GM23338 (cell line): ENCODE measurements around the gene AATF. TPM values are rescaled to one million over a fixed set of nuclear protein-coding genes. Genes with fewer than 3 reads are reported as not detected.

ENCODE experiments used
- ATAC-seq: fragments of 200-7000 bp; cut with Tn5 transposase; 3 replicates; pipeline ENCODE4 v1.9.1; 2020
- DNase-seq: peaks from one replicate; pipeline ENCODE4 v3.0.0-alpha.2; 2015; ENCODE audit warnings: low spot score
- H2AFZ ChIP-seq: fragments of 200-600 bp; sonication (generic); 2 replicates; pipeline ENCODE4 v1.8.0; 2016; ENCODE audit warnings: antibody characterized with exemption, mild to moderate bottlenecking, moderate library complexity
- H3F3A ChIP-seq: fragments of 200-600 bp; sonication (generic); replicated peaks from 2 replicates; pipeline ENCODE4 v1.8.0; 2017; ENCODE audit warnings: antibody characterized with exemption, mixed run types, low read depth
- H3K27ac ChIP-seq: fragments of 200-600 bp; sonication (generic); 2 replicates; pipeline ENCODE4 v1.6.1; 2016; ENCODE audit warnings: low read depth
- H3K27me3 ChIP-seq: fragments of 200-600 bp; sonication (generic); 2 replicates; pipeline ENCODE4 v1.8.0; 2016; ENCODE audit warnings: mild to moderate bottlenecking, mixed run types, moderate library complexity; ENCODE audit not compliant: insufficient read depth
- H3K36me3 ChIP-seq: fragments of 200-600 bp; sonication (generic); 2 replicates; pipeline ENCODE4 v1.8.0; 2016; ENCODE audit warnings: mild to moderate bottlenecking; ENCODE audit not compliant: insufficient read depth
- H3K4me1 ChIP-seq: fragments of 200-600 bp; sonication (generic); 2 replicates; pipeline ENCODE4 v1.8.0; 2016; ENCODE audit warnings: mild to moderate bottlenecking, moderate library complexity; ENCODE audit not compliant: insufficient read depth
- H3K4me2 ChIP-seq: fragments of 200-600 bp; sonication (generic); 2 replicates; pipeline ENCODE4 v1.7.1; 2017; ENCODE audit warnings: mixed run types
- H3K4me3 ChIP-seq: fragments of 200-600 bp; sonication (generic); 2 replicates; pipeline ENCODE4 v1.6.1; 2016; ENCODE audit warnings: mixed run types
- H3K79me2 ChIP-seq: fragments of 200-600 bp; sonication (generic); replicated peaks from 2 replicates; pipeline ENCODE4 v1.8.0; 2017; ENCODE audit warnings: mild to moderate bottlenecking; ENCODE audit not compliant: insufficient read depth
- H3K9me2 ChIP-seq: fragments of 200-600 bp; sonication (generic); 2 replicates; pipeline ENCODE4 v1.8.0; 2017; ENCODE audit not compliant: insufficient read depth
- H4K20me1 ChIP-seq: fragments of 200-600 bp; sonication (generic); replicated peaks from 2 replicates; pipeline ENCODE4 v1.8.0; 2017; ENCODE audit warnings: mild to moderate bottlenecking; ENCODE audit not compliant: insufficient read depth
- H3K27ac Mint-ChIP-seq: 2 replicates; pipeline ENCODE4 v1.8.0; 2020; ENCODE audit warnings: inconsistent platforms, mild to moderate bottlenecking, moderate library complexity, mixed read lengths
- H3K27me3 Mint-ChIP-seq: 3 replicates; pipeline ENCODE4 v1.8.0; 2022; ENCODE audit warnings: low read depth, mild to moderate bottlenecking, moderate library complexity, mixed read lengths, inconsistent platforms; ENCODE audit not compliant: insufficient read depth, poor library complexity
- H3K36me3 Mint-ChIP-seq: 3 replicates; pipeline ENCODE4 v1.8.0; 2021; ENCODE audit warnings: low read depth, mild to moderate bottlenecking, inconsistent platforms, moderate library complexity, mixed read lengths
- H3K4me1 Mint-ChIP-seq: 3 replicates; pipeline ENCODE4 v1.8.0; 2020; ENCODE audit warnings: mild to moderate bottlenecking, inconsistent platforms, mixed read lengths
- H3K4me3 Mint-ChIP-seq: 3 replicates; pipeline ENCODE4 v1.8.0; 2021; ENCODE audit warnings: moderate library complexity, mild to moderate bottlenecking, inconsistent platforms, mixed read lengths
- H3K9me3 Mint-ChIP-seq: 3 replicates; pipeline ENCODE4 v1.8.0; 2020; ENCODE audit warnings: moderate library complexity, mild to moderate bottlenecking, inconsistent platforms, mixed read lengths
- CREB1 ChIP-seq: fragments of 250-450 bp; sonication (Bioruptor Pico); IDR thresholded peaks from 2 replicates; pipeline ENCODE4 v1.5.0; 2020; ENCODE audit warnings: low read depth, mild to moderate bottlenecking, moderate library complexity
- EZH2 ChIP-seq: fragments of 200-600 bp; sonication (generic); IDR thresholded peaks from one replicate; pipeline ENCODE4 v1.8.0; 2017; ENCODE audit warnings: antibody characterized with exemption, mild to moderate bottlenecking, low read depth; ENCODE audit not compliant: unreplicated experiment
- EZH2phosphoT487 ChIP-seq: fragments of 200-600 bp; sonication (generic); IDR thresholded peaks from one replicate; pipeline ENCODE4 v1.8.1; 2018; ENCODE audit warnings: antibody characterized with exemption; ENCODE audit not compliant: unreplicated experiment
- JUNB ChIP-seq: IDR thresholded peaks from one replicate; pipeline ENCODE4 v1.6.1; 2016; ENCODE audit warnings: antibody characterized with exemption; ENCODE audit not compliant: unreplicated experiment
- NANOG ChIP-seq: IDR thresholded peaks from 2 replicates; pipeline ENCODE4 v1.6.1; 2016; ENCODE audit warnings: antibody characterized with exemption, borderline replicate concordance
- POLR2AphosphoS5 ChIP-seq: IDR thresholded peaks from 2 replicates; pipeline ENCODE4 v1.6.1; 2016; ENCODE audit warnings: antibody characterized with exemption, low read depth
- STAT1 ChIP-seq: IDR thresholded peaks from one replicate; pipeline ENCODE4 v1.6.1; 2016; ENCODE audit warnings: antibody characterized with exemption; ENCODE audit not compliant: unreplicated experiment
- ZNF114 ChIP-seq: fragments of 250-450 bp; sonication (Bioruptor Pico); IDR thresholded peaks from 2 replicates; pipeline ENCODE4 v1.5.0; 2020; ENCODE audit warnings: mild to moderate bottlenecking, moderate library complexity
- ZNF331 ChIP-seq: fragments of 250-450 bp; sonication (Bioruptor Pico); IDR thresholded peaks from 2 replicates; pipeline ENCODE4 v1.5.0; 2020; ENCODE audit warnings: low read depth, mild to moderate bottlenecking, moderate library complexity
- polyA plus RNA-seq: library from polyadenylated mRNA; unstranded; fragments of >200 nt; fragmentation: Nextera tagmentation; extraction: Ambion mirVana; gene quantifications from 2 replicates; pipeline ENCODE4 v1.2.1, GENCODE V29; 2016
- total RNA-seq: library from RNA; depleted of rRNA; stranded (reverse); fragments of >200 nt; shearing (Covaris generic); gene quantifications from 2 replicates; pipeline ENCODE4 v1.2.3, GENCODE V29; 2014
- TF ChIP-seq, protein P1 (sequence below), 2 experiments: fragments of 200-600 bp in 1 of 2; sonication (generic) in 1 of 2; conservative IDR thresholded peaks; 2 replicates each; pipeline versions ENCODE4 v1.5.1 to v1.6.1; 2016 to 2017; ENCODE audit warnings: antibody characterized with exemption in 2 of 2, low read depth in 2 of 2, mild to moderate bottlenecking in 2 of 2, moderate library complexity in 1 of 2
- TF ChIP-seq, protein P2 (sequence below): IDR thresholded peaks from one replicate; pipeline ENCODE4 v1.6.1; 2018; ENCODE audit warnings: antibody characterized with exemption; ENCODE audit not compliant: unreplicated experiment
- TF ChIP-seq, protein P3 (sequence below): fragments of 250-450 bp; sonication (Bioruptor Pico); IDR thresholded peaks from 2 replicates; pipeline ENCODE4 v1.5.0; 2020; ENCODE audit warnings: mild to moderate bottlenecking, moderate library complexity
- TF ChIP-seq, protein P4 (sequence below): IDR thresholded peaks from 2 replicates; pipeline ENCODE4 v1.6.1; 2016; ENCODE audit warnings: antibody characterized with exemption

The AATF gene
- total and polyA plus RNA-seq, 2 experiments from 2014 or later = 40.2 to 71.2 TPM

DNA sequence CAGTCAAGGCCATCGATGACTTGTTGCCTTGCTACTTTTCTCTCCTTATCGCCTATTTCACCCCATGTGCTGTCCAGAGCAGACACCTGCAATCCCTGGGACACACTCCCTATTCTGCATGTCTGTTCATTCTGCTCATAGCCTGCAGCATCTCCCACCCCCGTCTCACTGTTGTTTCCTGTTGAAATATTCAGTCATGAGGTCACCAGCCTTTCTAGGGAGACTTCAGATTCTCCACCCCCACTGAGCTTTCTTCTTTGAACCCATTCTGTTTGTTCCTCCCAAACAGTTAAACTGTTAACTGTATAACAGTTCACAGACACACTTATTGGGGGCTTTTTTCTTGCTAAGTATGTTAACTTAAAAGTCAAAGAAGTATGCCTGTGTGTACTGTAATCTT lies 94.4 kb downstream of the AATF start:
- H3K4me1 ChIP-seq = peaks cover 44% of the 10 kb centered on the region

More for the DNA sequence above, 94.4 kb downstream of the AATF start:
- no peak overlapping the region for H3K4me3 Mint-ChIP-seq
- 0 out of 2 replicates have a peak, but pooled peaks cover 4% of the 10 kb centered on the region for H3K36me3 ChIP-seq
- peaks cover 12% of the 10 kb centered on the region for H3K27me3 Mint-ChIP-seq
- peaks cover 7% of the 10 kb centered on the region; the same call in 2 of the 3 replicates for H3K36me3 Mint-ChIP-seq
- H3K27me3 ChIP-seq = no peaks in the 10 kb centered on the region
- no peaks in the 10 kb centered on the region for H3K9me3 Mint-ChIP-seq
- no peak overlapping the region for H2AFZ ChIP-seq
- peaks cover 10% of the 10 kb centered on the region; the same call in 1 of the 2 replicates for H3F3A ChIP-seq
- H3K27ac Mint-ChIP-seq = peak overlapping the region; percentile 7
- no peak overlapping the region for H3K4me2 ChIP-seq
- H4K20me1 ChIP-seq = peaks cover 2% of the 10 kb centered on the region; the same call in 1 of the 2 replicates
- peaks cover 43% of the 10 kb centered on the region for H3K4me1 Mint-ChIP-seq
- no peak for DNase-seq
- TF ChIP-seq CREB1 = no peak
- TF ChIP-seq, protein P1, sequence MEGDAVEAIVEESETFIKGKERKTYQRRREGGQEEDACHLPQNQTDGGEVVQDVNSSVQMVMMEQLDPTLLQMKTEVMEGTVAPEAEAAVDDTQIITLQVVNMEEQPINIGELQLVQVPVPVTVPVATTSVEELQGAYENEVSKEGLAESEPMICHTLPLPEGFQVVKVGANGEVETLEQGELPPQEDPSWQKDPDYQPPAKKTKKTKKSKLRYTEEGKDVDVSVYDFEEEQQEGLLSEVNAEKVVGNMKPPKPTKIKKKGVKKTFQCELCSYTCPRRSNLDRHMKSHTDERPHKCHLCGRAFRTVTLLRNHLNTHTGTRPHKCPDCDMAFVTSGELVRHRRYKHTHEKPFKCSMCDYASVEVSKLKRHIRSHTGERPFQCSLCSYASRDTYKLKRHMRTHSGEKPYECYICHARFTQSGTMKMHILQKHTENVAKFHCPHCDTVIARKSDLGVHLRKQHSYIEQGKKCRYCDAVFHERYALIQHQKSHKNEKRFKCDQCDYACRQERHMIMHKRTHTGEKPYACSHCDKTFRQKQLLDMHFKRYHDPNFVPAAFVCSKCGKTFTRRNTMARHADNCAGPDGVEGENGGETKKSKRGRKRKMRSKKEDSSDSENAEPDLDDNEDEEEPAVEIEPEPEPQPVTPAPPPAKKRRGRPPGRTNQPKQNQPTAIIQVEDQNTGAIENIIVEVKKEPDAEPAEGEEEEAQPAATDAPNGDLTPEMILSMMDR (conservative IDR thresholded peaks at IDR 0.05; ENCODE audit: low read depth in 2 of 2) = no peak
- no peak for TF ChIP-seq NANOG
- TF ChIP-seq EZH2 = no peak
- no peak for TF ChIP-seq JUNB
- TF ChIP-seq, protein P2, sequence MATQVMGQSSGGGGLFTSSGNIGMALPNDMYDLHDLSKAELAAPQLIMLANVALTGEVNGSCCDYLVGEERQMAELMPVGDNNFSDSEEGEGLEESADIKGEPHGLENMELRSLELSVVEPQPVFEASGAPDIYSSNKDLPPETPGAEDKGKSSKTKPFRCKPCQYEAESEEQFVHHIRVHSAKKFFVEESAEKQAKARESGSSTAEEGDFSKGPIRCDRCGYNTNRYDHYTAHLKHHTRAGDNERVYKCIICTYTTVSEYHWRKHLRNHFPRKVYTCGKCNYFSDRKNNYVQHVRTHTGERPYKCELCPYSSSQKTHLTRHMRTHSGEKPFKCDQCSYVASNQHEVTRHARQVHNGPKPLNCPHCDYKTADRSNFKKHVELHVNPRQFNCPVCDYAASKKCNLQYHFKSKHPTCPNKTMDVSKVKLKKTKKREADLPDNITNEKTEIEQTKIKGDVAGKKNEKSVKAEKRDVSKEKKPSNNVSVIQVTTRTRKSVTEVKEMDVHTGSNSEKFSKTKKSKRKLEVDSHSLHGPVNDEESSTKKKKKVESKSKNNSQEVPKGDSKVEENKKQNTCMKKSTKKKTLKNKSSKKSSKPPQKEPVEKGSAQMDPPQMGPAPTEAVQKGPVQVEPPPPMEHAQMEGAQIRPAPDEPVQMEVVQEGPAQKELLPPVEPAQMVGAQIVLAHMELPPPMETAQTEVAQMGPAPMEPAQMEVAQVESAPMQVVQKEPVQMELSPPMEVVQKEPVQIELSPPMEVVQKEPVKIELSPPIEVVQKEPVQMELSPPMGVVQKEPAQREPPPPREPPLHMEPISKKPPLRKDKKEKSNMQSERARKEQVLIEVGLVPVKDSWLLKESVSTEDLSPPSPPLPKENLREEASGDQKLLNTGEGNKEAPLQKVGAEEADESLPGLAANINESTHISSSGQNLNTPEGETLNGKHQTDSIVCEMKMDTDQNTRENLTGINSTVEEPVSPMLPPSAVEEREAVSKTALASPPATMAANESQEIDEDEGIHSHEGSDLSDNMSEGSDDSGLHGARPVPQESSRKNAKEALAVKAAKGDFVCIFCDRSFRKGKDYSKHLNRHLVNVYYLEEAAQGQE = no peak
- no peak for TF ChIP-seq EZH2phosphoT487
- TF ChIP-seq, protein P3, sequence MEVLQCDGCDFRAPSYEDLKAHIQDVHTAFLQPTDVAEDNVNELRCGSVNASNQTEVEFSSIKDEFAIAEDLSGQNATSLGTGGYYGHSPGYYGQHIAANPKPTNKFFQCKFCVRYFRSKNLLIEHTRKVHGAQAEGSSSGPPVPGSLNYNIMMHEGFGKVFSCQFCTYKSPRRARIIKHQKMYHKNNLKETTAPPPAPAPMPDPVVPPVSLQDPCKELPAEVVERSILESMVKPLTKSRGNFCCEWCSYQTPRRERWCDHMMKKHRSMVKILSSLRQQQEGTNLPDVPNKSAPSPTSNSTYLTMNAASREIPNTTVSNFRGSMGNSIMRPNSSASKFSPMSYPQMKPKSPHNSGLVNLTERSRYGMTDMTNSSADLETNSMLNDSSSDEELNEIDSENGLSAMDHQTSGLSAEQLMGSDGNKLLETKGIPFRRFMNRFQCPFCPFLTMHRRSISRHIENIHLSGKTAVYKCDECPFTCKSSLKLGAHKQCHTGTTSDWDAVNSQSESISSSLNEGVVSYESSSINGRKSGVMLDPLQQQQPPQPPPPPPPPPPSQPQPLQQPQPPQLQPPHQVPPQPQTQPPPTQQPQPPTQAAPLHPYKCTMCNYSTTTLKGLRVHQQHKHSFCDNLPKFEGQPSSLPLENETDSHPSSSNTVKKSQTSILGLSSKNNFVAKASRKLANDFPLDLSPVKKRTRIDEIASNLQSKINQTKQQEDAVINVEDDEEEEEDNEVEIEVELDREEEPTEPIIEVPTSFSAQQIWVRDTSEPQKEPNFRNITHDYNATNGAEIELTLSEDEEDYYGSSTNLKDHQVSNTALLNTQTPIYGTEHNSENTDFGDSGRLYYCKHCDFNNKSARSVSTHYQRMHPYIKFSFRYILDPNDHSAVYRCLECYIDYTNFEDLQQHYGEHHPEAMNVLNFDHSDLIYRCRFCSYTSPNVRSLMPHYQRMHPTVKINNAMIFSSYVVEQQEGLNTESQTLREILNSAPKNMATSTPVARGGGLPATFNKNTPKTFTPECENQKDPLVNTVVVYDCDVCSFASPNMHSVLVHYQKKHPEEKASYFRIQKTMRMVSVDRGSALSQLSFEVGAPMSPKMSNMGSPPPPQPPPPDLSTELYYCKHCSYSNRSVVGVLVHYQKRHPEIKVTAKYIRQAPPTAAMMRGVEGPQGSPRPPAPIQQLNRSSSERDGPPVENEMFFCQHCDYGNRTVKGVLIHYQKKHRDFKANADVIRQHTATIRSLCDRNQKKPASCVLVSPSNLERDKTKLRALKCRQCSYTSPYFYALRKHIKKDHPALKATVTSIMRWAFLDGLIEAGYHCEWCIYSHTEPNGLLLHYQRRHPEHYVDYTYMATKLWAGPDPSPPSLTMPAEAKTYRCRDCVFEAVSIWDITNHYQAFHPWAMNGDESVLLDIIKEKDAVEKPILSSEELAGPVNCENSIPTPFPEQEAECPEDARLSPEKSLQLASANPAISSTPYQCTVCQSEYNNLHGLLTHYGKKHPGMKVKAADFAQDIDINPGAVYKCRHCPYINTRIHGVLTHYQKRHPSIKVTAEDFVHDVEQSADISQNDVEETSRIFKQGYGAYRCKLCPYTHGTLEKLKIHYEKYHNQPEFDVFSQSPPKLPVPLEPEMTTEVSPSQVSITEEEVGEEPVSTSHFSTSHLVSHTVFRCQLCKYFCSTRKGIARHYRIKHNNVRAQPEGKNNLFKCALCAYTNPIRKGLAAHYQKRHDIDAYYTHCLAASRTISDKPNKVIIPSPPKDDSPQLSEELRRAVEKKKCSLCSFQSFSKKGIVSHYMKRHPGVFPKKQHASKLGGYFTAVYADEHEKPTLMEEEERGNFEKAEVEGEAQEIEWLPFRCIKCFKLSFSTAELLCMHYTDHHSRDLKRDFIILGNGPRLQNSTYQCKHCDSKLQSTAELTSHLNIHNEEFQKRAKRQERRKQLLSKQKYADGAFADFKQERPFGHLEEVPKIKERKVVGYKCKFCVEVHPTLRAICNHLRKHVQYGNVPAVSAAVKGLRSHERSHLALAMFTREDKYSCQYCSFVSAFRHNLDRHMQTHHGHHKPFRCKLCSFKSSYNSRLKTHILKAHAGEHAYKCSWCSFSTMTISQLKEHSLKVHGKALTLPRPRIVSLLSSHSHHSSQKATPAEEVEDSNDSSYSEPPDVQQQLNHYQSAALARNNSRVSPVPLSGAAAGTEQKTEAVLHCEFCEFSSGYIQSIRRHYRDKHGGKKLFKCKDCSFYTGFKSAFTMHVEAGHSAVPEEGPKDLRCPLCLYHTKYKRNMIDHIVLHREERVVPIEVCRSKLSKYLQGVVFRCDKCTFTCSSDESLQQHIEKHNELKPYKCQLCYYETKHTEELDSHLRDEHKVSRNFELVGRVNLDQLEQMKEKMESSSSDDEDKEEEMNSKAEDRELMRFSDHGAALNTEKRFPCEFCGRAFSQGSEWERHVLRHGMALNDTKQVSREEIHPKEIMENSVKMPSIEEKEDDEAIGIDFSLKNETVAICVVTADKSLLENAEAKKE (CRISPR knock-in tag) = no peak
- TF ChIP-seq STAT1 = no peak
- TF ChIP-seq, protein P4, sequence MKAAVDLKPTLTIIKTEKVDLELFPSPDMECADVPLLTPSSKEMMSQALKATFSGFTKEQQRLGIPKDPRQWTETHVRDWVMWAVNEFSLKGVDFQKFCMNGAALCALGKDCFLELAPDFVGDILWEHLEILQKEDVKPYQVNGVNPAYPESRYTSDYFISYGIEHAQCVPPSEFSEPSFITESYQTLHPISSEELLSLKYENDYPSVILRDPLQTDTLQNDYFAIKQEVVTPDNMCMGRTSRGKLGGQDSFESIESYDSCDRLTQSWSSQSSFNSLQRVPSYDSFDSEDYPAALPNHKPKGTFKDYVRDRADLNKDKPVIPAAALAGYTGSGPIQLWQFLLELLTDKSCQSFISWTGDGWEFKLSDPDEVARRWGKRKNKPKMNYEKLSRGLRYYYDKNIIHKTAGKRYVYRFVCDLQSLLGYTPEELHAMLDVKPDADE = no peak
- TF ChIP-seq ZNF114 (CRISPR knock-in tag) = no peak
- no peak for TF ChIP-seq ZNF331 (CRISPR knock-in tag)
- no peak for TF ChIP-seq POLR2AphosphoS5
- no peaks in the 10 kb centered on the region for H3K79me2 ChIP-seq
- ATAC-seq = no peak
- no peak overlapping the region; the same call in 1 of the 2 replicates for H3K27ac ChIP-seq
- no peak overlapping the region for H3K4me3 ChIP-seq
- no peaks in the 10 kb centered on the region for H3K9me2 ChIP-seq
